NOMO-1 (cell line): ENCODE measurements around the gene DPH1.
A peak's percentile ranks its signal among the peaks of the same experiment; 100 is the strongest.

ENCODE experiments used
- DNase-seq, 2 experiments: peaks; one replicate each; lab custom pipeline; 2025; ENCODE audit not compliant: unreplicated experiment in 2 of 2; lab: John Stamatoyannopoulos, UW

The DPH1 gene

GRCh38 chr17:2025622-2026309 is 4.2 kb upstream of the DPH1 start:
- peak; percentile 16 to 22 for DNase-seq

- no peak for DNase-seq
Measured at GRCh38 chr17:2027528-2028233, 2.3 kb upstream of the DPH1 start.

- no peak for DNase-seq
Measured at GRCh38 chr17:2028234-2028614, 1.7 kb upstream of the DPH1 start.

- no peak for DNase-seq
Measured at GRCh38 chr17:2028737-2029136, 1.2 kb upstream of the DPH1 start.

GRCh38 chr17:2030779-2031163 is 818 bp downstream of the DPH1 start:
- peak in 1 of 2 experiments; percentile 83 for DNase-seq

GRCh38 chr17:2033153-2033552 is 3.2 kb downstream of the DPH1 start:
- DNase-seq, result no peak

GRCh38 chr17:2034157-2034556 is 4.2 kb downstream of the DPH1 start:
- DNase-seq, result no peak

GRCh38 chr17:2034806-2035540 is 5.0 kb downstream of the DPH1 start:
- no peak for DNase-seq

GRCh38 chr17:2035541-2036488 is 5.9 kb downstream of the DPH1 start:
- DNase-seq, result no peak

- no peak for DNase-seq
Measured at GRCh38 chr17:2037155-2037554, 7.2 kb downstream of the DPH1 start.

GRCh38 chr17:2040219-2040827 is 10.4 kb downstream of the DPH1 start:
- no peak for DNase-seq

GRCh38 chr17:2040942-2041560 is 11.1 kb downstream of the DPH1 start:
- no peak for DNase-seq

GRCh38 chr17:2041561-2042389 is 11.8 kb downstream of the DPH1 start, which contains the start of gene OVCA2:
OVCA2 (plus strand) TSS chr17:2042022; CDS start chr17:2042048, 26 bp downstream.
- DNase-seq, result peak; percentile 85 to 92

GRCh38 chr17:2042390-2042847 is 12.5 kb downstream of the DPH1 start:
- no peak for DNase-seq

GRCh38 chr17:2042933-2043332 is 13.0 kb downstream of the DPH1 start:
- no peak for DNase-seq

- no peak for DNase-seq
Measured at GRCh38 chr17:2043785-2044184, 13.8 kb downstream of the DPH1 start.

- no peak for DNase-seq
Measured at GRCh38 chr17:2044263-2044894, 14.4 kb downstream of the DPH1 start.

- no peak for DNase-seq
Measured at GRCh38 chr17:2047590-2047989, 17.6 kb downstream of the DPH1 start.
